Smooth muscle cell (in vitro differentiated cells): ENCODE measurements around the gene PPP3CA. TPM values are rescaled to one million over a fixed set of nuclear protein-coding genes. Genes with fewer than 3 reads are reported as not detected.

Experiments
- DNase-seq: peaks from one replicate; lab custom pipeline; 2025; ENCODE audit not compliant: unreplicated experiment; lab: John Stamatoyannopoulos, UW
- H2AFZ ChIP-seq: fragments of 200-600 bp; sonication (generic); 2 replicates; pipeline ENCODE4 v1.6.0; 2016; ENCODE audit warnings: antibody characterized with exemption, low read depth, mild to moderate bottlenecking
- H3F3A ChIP-seq: fragments of 200-600 bp; sonication (generic); 2 replicates; pipeline ENCODE4 v1.6.0; 2017; ENCODE audit warnings: antibody characterized with exemption, low read depth
- H3K27ac ChIP-seq: fragments of 200-600 bp; sonication (generic); 2 replicates; pipeline ENCODE4 v1.5.1; 2016; ENCODE audit warnings: low read depth, mild to moderate bottlenecking
- H3K27me3 ChIP-seq: fragments of 200-600 bp; sonication (generic); 2 replicates; pipeline ENCODE4 v1.6.1; 2016; ENCODE audit warnings: low read depth, mild to moderate bottlenecking
- H3K36me3 ChIP-seq: fragments of 200-600 bp; sonication (generic); 2 replicates; pipeline ENCODE4 v1.5.1; 2016; ENCODE audit warnings: low read depth
- H3K4me1 ChIP-seq: fragments of 200-600 bp; sonication (generic); 2 replicates; pipeline ENCODE4 v1.5.1; 2016; ENCODE audit warnings: low read depth
- H3K4me2 ChIP-seq: fragments of 200-600 bp; sonication (generic); 2 replicates; pipeline ENCODE4 v1.6.0; 2016; ENCODE audit warnings: mild to moderate bottlenecking
- H3K4me3 ChIP-seq: fragments of 200-600 bp; sonication (generic); 2 replicates; pipeline ENCODE4 v1.5.1; 2016; ENCODE audit warnings: mild to moderate bottlenecking
- H3K79me2 ChIP-seq: fragments of 200-600 bp; sonication (generic); 2 replicates; pipeline ENCODE4 v1.6.0; 2016; ENCODE audit warnings: low read depth, mild to moderate bottlenecking
- H3K9ac ChIP-seq: fragments of 200-600 bp; sonication (generic); 2 replicates; pipeline ENCODE4 v1.6.0; 2016; ENCODE audit warnings: low read depth
- H3K9me3 ChIP-seq: fragments of 200-600 bp; sonication (generic); replicated peaks from 2 replicates; pipeline ENCODE4 v1.5.1; 2016; ENCODE audit warnings: low read depth
- H4K20me1 ChIP-seq: fragments of 200-600 bp; sonication (generic); 2 replicates; pipeline ENCODE4 v1.6.0; 2016; ENCODE audit warnings: low read depth
- CTCF ChIP-seq: fragments of 200-600 bp; sonication (generic); IDR thresholded peaks from 2 replicates; pipeline ENCODE4 v1.5.1; 2017; ENCODE audit warnings: borderline replicate concordance, mild to moderate bottlenecking, antibody characterized with exemption; ENCODE audit not compliant: insufficient read depth, poor library complexity, severe bottlenecking
- WGBS: methylation state at CpG from one replicate; pipeline ENCODE4 v1.1.7; 2016; ENCODE audit warnings: low lambda C conversion rate; 5-methylcytosine and 5-hydroxymethylcytosine counted together
- polyA plus RNA-seq: library from polyadenylated mRNA; unstranded; fragments of >200 nt; fragmentation: Nextera tagmentation; extraction: Ambion mirVana; gene quantifications from 2 replicates; pipeline ENCODE4 v1.2.1, GENCODE V29; 2016
- total RNA-seq: library from RNA; depleted of rRNA; stranded (reverse); fragments of >200 nt; gene quantifications from 2 replicates; pipeline ENCODE4 v1.2.3, GENCODE V29; 2014

PPP3CA gene
- total and polyA plus RNA-seq, 2 experiments from 2014 or later, result 16.2 to 96.1 TPM

GRCh38 chr4:101128473-101128872 is 218.9 kb downstream of the PPP3CA start:
- TF ChIP-seq CTCF, result no peak
- Histone ChIP-seq H3K36me3 (no peaks in the 10 kb centered on the region), H3K27me3 (no peaks in the 10 kb centered on the region), H3K4me2 (no peak overlapping the region), H3K27ac (no peak overlapping the region), H3F3A (peaks cover 4% of the 10 kb centered on the region), H3K79me2 (peaks cover 69% of the 10 kb centered on the region), H4K20me1 (peaks cover 56% of the 10 kb centered on the region), H3K4me1 (peaks cover 10% of the 10 kb centered on the region), H3K9ac (no peak overlapping the region), H2AFZ (no peak overlapping the region), H3K4me3 (no peak overlapping the region), H3K9me3 (no peaks in the 10 kb centered on the region)
- WGBS, result 99% methylated on average over 10 of the region's 10 CpGs
- DNase-seq, result no peak

DNA sequence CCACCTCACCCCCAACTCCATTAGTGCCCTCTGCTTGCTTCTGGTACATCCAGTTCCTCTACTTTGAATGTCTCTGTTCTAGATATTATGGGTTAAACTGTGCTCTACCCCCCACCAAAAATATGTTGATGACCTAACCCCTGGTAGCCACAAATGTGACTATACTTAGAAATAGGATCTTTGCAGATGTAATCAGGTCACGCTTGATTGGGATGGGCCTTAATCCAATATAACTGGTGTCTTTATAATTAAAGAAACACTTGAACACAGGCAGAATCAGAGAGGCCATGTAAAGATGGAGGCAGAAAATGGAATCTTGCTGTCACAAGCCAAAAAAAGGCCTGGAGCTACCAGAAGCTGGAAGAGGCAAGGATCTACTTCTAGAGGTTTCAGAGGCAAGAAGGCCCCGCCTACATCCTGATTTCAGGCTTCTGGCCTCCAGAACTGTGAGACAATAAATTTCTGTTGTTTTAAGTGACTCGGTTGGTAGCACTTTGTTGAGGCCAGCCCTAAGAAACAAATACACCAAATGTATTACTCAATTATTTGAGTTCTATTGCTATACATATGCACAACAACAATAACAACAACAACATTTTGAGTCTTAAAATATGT is 220.0 kb downstream of the PPP3CA start:
- H3K9me3 ChIP-seq, result no peaks in the 10 kb centered on the region
- H3K36me3 ChIP-seq, result no peaks in the 10 kb centered on the region
- peaks cover 58% of the 10 kb centered on the region for H4K20me1 ChIP-seq
- 73% methylated on average over 3 of the region's 3 CpGs for WGBS
- no peak overlapping the region for H2AFZ ChIP-seq
- no peak overlapping the region for H3K27ac ChIP-seq
- H3K4me1 ChIP-seq, result peaks cover 10% of the 10 kb centered on the region
- no peak overlapping the region for H3K4me2 ChIP-seq
- H3K4me3 ChIP-seq, result no peak overlapping the region
- H3K79me2 ChIP-seq, result peaks cover 69% of the 10 kb centered on the region
- H3K9ac ChIP-seq, result no peak overlapping the region
- H3K27me3 ChIP-seq, result no peaks in the 10 kb centered on the region
- H3F3A ChIP-seq, result peaks cover 4% of the 10 kb centered on the region
- TF ChIP-seq CTCF, result no peak
- DNase-seq, result no peak

- WGBS, result 53% methylated on average over 1 of the region's 1 CpG
- H3K4me2 ChIP-seq, result peak overlapping the region; percentile 55
- no peak for TF ChIP-seq CTCF
- H3K36me3 ChIP-seq, result no peaks in the 10 kb centered on the region
- H2AFZ ChIP-seq, result no peak overlapping the region
- no peaks in the 10 kb centered on the region for H3K27me3 ChIP-seq
- H3K9me3 ChIP-seq, result no peaks in the 10 kb centered on the region
- H3F3A ChIP-seq, result peaks cover 4% of the 10 kb centered on the region
- peaks cover 58% of the 10 kb centered on the region for H4K20me1 ChIP-seq
- H3K9ac ChIP-seq, result no peak overlapping the region
- no peak overlapping the region for H3K4me3 ChIP-seq
- peak overlapping the region; percentile 24 for H3K27ac ChIP-seq
- H3K4me1 ChIP-seq, result peaks cover 10% of the 10 kb centered on the region
- DNase-seq, result no peak
- peaks cover 69% of the 10 kb centered on the region for H3K79me2 ChIP-seq
These were observed 221.3 kb downstream of the PPP3CA start for GRCh38 chr4:101126059-101126458.
